ENCODE measurements around the gene GIMAP4. TPM values are rescaled to one million over a fixed set of nuclear protein-coding genes. Genes with fewer than 3 reads are reported as not detected.

Gene GIMAP4
- total and polyA plus RNA-seq, 9 donors, result 5.4 to 59.3 (median 15.0) TPM

DNA sequence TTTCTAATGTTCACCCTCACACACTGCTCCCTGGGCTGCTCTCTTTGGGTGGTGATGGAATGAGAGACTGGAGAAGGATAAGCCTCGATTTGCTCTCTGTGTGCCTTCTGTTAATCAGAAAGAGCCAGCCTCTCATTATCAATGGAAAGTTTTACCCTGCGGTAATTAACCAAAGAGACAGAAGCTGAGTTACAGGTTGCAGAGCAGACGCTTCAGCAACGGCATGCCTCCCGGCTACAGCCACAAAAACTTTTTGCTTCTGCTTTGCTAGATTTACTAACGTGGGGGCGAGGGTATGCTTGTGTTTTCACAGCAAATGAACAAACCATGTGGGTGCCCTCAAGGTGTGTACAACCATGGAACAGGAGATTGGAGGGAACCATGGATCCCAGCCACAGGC is 18.0 kb downstream of the GIMAP4 start:
- Histone ChIP-seq H3K27me3 (no peaks in the 10 kb centered on the region), H3K27ac (no peak overlapping the region), H3K9me3 (no peaks in the 10 kb centered on the region), H3K4me1 (ENCODE audit: insufficient read depth) (no peaks in the 10 kb centered on the region), H3K4me3 (no peak overlapping the region), H3K36me3 (no peaks in the 10 kb centered on the region)
- 71 to 82% (median 77%) methylated on average over 7 of the region's 7 CpGs for WGBS, 3 donors
- DNase-seq, result no peak
- TF ChIP-seq, protein P1, sequence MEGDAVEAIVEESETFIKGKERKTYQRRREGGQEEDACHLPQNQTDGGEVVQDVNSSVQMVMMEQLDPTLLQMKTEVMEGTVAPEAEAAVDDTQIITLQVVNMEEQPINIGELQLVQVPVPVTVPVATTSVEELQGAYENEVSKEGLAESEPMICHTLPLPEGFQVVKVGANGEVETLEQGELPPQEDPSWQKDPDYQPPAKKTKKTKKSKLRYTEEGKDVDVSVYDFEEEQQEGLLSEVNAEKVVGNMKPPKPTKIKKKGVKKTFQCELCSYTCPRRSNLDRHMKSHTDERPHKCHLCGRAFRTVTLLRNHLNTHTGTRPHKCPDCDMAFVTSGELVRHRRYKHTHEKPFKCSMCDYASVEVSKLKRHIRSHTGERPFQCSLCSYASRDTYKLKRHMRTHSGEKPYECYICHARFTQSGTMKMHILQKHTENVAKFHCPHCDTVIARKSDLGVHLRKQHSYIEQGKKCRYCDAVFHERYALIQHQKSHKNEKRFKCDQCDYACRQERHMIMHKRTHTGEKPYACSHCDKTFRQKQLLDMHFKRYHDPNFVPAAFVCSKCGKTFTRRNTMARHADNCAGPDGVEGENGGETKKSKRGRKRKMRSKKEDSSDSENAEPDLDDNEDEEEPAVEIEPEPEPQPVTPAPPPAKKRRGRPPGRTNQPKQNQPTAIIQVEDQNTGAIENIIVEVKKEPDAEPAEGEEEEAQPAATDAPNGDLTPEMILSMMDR (IDR thresholded peaks at IDR 0.05), result no peak
- TF ChIP-seq POLR2A (IDR thresholded peaks at IDR 0.05) (no peak), EP300 (IDR thresholded peaks at IDR 0.05) (no peak)
- intact Hi-C loops (cut with DNase I), result no loop called here

DNA sequence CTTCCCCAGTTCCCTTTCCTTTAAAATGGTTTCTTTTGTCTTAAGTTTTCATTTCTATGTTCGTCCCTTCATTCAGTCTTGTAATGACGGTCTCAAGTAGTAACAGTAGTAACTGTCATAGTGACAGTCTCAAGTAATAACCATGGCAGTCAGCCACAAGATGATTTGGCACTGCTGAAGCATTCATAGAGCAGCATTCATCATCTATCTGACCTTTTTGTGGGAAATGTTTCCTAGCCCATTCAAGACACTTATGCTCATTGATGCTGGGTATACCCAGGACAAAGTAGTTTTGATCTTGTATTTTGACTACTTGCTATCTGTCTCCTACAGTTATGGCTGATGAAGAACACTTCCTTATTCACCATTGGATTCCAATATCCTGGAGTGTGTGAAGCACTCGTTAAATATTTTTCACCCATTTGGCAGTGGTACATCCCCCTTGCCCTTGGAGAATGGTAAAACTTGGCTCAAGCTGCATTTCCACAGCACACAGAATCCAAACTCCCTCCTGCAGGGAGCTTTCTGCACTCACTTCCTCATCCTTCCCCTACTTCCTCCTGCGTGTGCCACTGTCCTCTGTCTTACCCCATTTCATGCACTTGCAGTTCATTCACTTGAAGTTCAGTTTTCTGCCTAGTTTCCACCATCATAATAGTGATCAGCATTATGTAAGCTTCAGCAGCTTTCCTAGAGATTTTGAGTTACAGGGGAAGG is 19.0 kb downstream of the GIMAP4 start:
- TF ChIP-seq, protein P1 (IDR thresholded peaks at IDR 0.05), result no peak
- no peak for TF ChIP-seq POLR2A (IDR thresholded peaks at IDR 0.05)
- no peak for TF ChIP-seq EP300 (IDR thresholded peaks at IDR 0.05)
- 50 to 70% (median 57%) methylated on average over 4 of the region's 4 CpGs for WGBS, 3 donors
- intact Hi-C loops (cut with DNase I), result no loop called here
- no peak for DNase-seq
- Histone ChIP-seq H3K9me3 (no peaks in the 10 kb centered on the region), H3K4me1 (ENCODE audit: insufficient read depth) (no peaks in the 10 kb centered on the region), H3K4me3 (no peak overlapping the region), H3K27ac (no peak overlapping the region), H3K27me3 (no peaks in the 10 kb centered on the region), H3K36me3 (no peaks in the 10 kb centered on the region)

DNA sequence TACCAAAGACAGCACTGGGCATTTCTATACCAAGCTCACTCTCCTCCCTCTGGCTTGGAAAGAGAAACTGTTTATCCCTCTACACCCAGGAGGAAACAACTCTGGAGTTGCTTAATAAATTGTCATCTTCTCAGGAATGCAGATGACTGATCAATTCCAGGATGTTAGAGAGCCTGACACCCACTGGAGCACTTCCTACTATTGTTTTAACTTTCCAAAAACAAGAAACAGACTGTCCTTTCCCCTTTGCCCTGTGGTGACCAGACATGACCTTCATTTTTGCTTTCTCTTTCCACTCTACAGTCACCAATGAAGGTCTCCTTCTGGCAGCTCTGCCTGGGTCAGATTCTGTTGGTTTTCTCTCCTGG is 19.6 kb downstream of the GIMAP4 start:
- Histone ChIP-seq H3K27me3 (no peaks in the 10 kb centered on the region), H3K27ac (no peak overlapping the region), H3K4me1 (ENCODE audit: insufficient read depth) (no peaks in the 10 kb centered on the region), H3K9me3 (no peaks in the 10 kb centered on the region), H3K36me3 (no peaks in the 10 kb centered on the region), H3K4me3 (no peak overlapping the region)
- intact Hi-C loops (cut with DNase I), result no loop called here
- peak in 1 of 5 donors; percentile 21 for DNase-seq
- TF ChIP-seq EP300 (IDR thresholded peaks at IDR 0.05) (no peak), POLR2A (IDR thresholded peaks at IDR 0.05) (no peak)
- TF ChIP-seq, protein P1 (IDR thresholded peaks at IDR 0.05), result no peak

DNA sequence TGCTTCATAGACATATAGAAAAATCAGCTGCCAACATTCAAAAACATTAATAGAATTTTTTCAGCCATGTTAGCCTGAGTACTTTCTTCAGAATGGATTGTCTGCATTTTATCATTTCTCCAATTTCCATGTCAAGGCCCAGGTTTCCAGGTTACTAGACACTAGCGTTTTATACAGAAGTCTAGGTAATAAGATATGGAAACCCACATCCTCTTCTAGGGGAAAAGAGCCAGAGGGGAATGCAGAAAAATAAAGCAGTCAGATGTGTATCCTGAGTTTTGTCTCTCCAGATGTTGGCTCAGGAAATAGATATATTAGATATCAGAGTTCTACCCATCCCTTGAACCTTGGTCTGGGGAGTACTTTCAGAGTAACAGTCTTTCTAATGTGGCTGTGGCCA is 20.4 kb downstream of the GIMAP4 start:
- no peak overlapping the region for H3K4me3 ChIP-seq
- no peak for TF ChIP-seq POLR2A (IDR thresholded peaks at IDR 0.05)
- TF ChIP-seq, protein P1 (IDR thresholded peaks at IDR 0.05), result no peak
- TF ChIP-seq EP300 (IDR thresholded peaks at IDR 0.05), result no peak
- 71 to 80% (median 72%) methylated on average over 1 of the region's 1 CpG for WGBS, 3 donors
- no peak overlapping the region for H3K27ac ChIP-seq
- no peaks in the 10 kb centered on the region for H3K27me3 ChIP-seq
- intact Hi-C loops (cut with DNase I), result no loop called here
- no peaks in the 10 kb centered on the region for H3K36me3 ChIP-seq
- H3K9me3 ChIP-seq, result no peaks in the 10 kb centered on the region
- H3K4me1 ChIP-seq (ENCODE audit: insufficient read depth), result no peaks in the 10 kb centered on the region
- DNase-seq, result no peak
